Gastrocnemius medialis (tissue), 4 donors: ENCODE data around the gene NACA2.

Source experiments
- CTCF ChIP-seq, 5 experiments: fragments of 450-650 bp in 3 of 5; fragments of 200-600 bp in 2 of 5; sonication (generic) in 2 of 5; IDR thresholded peaks in 4 of 5; conservative IDR thresholded peaks in 1 of 5; 1 replicate in 4 of 5; 2 replicates in 1 of 5; pipeline ENCODE4 v1.5.1; 2016 to 2019; ENCODE audit warnings: antibody characterized with exemption in 5 of 5, mild to moderate bottlenecking in 3 of 5, moderate library complexity in 3 of 5
- POLR2A ChIP-seq, 2 donors: fragments of 450-650 bp; IDR thresholded peaks; one replicate each; pipeline ENCODE4 v1.6.1; 2017; ENCODE audit warnings: antibody characterized with exemption in 2 of 2, mild to moderate bottlenecking in 2 of 2, moderate library complexity in 2 of 2

GRCh38 chr17:61591018-61591417 lies at the start of gene NACA2:
- TF ChIP-seq POLR2A (IDR thresholded peaks at IDR 0.05) (no peak), CTCF (IDR thresholded peaks at IDR 0.05 in 4 of 5, conservative IDR thresholded peaks at IDR 0.05 in 1 of 5) (no peak)
